Measurements from ENCODE around the gene B4GALNT3. TPM values are rescaled to one million over a fixed set of nuclear protein-coding genes. Genes with fewer than 3 reads are reported as not detected.
A peak's percentile ranks its signal among the peaks of the same experiment; 100 is the strongest.

The B4GALNT3 gene
- total and polyA plus RNA-seq, 2 of the 13 experiments (the other 11 are each of a cell fraction or from before 2014, with no cell fraction given), result 3.2 to 4.4 TPM

DNA sequence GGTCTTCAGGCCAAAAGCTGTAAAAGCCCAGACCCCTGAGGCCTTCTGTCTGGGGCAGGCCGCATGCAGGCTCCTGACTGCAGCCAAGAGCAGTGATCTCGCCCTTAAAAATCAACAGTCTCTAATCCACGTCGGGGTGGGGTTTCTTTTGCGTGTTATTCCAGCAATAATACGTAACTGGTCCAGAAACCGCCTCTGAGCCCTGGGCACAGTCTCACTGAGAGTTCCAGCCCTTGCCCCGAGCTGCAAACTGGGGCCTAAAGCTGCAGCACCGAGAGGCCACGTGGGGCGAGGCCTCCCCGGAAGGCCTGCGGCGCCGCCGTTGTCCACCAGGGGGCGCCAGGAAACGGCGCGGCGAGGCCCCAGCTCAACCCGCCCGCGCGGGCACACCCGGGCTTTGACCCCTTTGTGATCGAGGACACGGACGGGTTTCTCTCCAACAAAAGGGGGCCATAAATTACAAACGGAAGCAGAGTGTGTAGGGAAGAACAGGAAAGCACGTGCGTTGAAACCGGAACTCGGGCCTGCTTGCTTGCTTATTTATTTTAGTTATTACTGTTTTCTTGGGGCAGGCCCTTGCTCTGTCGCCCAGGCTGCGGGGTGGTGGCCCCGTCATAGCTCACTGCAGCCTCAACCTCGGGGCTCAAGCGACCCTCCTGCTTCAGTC, 116.3 kb downstream of the B4GALNT3 start (continued):
- TF ChIP-seq, protein P1, sequence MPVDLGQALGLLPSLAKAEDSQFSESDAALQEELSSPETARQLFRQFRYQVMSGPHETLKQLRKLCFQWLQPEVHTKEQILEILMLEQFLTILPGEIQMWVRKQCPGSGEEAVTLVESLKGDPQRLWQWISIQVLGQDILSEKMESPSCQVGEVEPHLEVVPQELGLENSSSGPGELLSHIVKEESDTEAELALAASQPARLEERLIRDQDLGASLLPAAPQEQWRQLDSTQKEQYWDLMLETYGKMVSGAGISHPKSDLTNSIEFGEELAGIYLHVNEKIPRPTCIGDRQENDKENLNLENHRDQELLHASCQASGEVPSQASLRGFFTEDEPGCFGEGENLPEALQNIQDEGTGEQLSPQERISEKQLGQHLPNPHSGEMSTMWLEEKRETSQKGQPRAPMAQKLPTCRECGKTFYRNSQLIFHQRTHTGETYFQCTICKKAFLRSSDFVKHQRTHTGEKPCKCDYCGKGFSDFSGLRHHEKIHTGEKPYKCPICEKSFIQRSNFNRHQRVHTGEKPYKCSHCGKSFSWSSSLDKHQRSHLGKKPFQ (CRISPR knock-in tag; IDR thresholded peaks at IDR 0.05; ENCODE audit: insufficient replicate concordance), result peak; percentile 76
- TF ChIP-seq ZNF549 (CRISPR knock-in tag; IDR thresholded peaks at IDR 0.05) (no peak), DNMT1 (CRISPR knock-in tag; IDR thresholded peaks at IDR 0.05) (peak; percentile 80; the same call in 1 of the 2 replicates), HOXA5 (CRISPR knock-in tag; IDR thresholded peaks at IDR 0.05) (no peak), ZNF24 (IDR thresholded peaks at IDR 0.05) (no peak), CBX2 (IDR thresholded peaks at IDR 0.05; ENCODE audit: low read depth, low read length) (no peak), CBX2 (CRISPR knock-in tag; IDR thresholded peaks at IDR 0.05; ENCODE audit: low read depth) (no peak), HDAC1 (CRISPR knock-in tag; IDR thresholded peaks at IDR 0.05) (peak; percentile 92)
- TF ChIP-seq, protein P2, sequence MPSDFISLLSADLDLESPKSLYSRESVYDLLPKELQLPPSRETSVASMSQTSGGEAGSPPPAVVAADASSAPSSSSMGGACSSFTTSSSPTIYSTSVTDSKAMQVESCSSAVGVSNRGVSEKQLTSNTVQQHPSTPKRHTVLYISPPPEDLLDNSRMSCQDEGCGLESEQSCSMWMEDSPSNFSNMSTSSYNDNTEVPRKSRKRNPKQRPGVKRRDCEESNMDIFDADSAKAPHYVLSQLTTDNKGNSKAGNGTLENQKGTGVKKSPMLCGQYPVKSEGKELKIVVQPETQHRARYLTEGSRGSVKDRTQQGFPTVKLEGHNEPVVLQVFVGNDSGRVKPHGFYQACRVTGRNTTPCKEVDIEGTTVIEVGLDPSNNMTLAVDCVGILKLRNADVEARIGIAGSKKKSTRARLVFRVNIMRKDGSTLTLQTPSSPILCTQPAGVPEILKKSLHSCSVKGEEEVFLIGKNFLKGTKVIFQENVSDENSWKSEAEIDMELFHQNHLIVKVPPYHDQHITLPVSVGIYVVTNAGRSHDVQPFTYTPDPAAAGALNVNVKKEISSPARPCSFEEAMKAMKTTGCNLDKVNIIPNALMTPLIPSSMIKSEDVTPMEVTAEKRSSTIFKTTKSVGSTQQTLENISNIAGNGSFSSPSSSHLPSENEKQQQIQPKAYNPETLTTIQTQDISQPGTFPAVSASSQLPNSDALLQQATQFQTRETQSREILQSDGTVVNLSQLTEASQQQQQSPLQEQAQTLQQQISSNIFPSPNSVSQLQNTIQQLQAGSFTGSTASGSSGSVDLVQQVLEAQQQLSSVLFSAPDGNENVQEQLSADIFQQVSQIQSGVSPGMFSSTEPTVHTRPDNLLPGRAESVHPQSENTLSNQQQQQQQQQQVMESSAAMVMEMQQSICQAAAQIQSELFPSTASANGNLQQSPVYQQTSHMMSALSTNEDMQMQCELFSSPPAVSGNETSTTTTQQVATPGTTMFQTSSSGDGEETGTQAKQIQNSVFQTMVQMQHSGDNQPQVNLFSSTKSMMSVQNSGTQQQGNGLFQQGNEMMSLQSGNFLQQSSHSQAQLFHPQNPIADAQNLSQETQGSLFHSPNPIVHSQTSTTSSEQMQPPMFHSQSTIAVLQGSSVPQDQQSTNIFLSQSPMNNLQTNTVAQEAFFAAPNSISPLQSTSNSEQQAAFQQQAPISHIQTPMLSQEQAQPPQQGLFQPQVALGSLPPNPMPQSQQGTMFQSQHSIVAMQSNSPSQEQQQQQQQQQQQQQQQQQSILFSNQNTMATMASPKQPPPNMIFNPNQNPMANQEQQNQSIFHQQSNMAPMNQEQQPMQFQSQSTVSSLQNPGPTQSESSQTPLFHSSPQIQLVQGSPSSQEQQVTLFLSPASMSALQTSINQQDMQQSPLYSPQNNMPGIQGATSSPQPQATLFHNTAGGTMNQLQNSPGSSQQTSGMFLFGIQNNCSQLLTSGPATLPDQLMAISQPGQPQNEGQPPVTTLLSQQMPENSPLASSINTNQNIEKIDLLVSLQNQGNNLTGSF (CRISPR knock-in tag; IDR thresholded peaks at IDR 0.05), result peak; percentile 35; the same call in 1 of the 2 replicates
- TF ChIP-seq, protein P3, sequence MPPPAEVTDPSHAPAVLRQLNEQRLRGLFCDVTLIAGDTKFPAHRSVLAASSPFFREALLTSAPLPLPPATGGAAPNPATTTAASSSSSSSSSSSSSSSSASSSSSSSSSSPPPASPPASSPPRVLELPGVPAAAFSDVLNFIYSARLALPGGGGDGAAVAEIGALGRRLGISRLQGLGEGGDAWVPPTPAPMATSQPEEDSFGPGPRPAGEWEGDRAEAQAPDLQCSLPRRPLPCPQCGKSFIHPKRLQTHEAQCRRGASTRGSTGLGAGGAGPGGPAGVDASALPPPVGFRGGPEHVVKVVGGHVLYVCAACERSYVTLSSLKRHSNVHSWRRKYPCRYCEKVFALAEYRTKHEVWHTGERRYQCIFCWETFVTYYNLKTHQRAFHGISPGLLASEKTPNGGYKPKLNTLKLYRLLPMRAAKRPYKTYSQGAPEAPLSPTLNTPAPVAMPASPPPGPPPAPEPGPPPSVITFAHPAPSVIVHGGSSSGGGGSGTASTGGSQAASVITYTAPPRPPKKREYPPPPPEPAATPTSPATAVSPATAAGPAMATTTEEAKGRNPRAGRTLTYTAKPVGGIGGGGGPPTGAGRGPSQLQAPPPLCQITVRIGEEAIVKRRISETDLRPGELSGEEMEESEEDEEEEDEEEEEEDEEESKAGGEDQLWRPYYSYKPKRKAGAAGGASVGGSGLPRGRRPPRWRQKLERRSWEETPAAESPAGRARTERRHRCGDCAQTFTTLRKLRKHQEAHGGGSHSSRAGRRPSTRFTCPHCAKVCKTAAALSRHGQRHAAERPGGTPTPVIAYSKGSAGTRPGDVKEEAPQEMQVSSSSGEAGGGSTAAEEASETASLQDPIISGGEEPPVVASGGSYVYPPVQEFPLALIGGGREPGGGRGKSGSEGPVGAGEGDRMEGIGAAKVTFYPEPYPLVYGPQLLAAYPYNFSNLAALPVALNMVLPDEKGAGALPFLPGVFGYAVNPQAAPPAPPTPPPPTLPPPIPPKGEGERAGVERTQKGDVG (CRISPR knock-in tag; IDR thresholded peaks at IDR 0.05; ENCODE audit: borderline replicate concordance), result peak; percentile 90; the same call in 1 of the 2 replicates
- TF ChIP-seq, protein P4, sequence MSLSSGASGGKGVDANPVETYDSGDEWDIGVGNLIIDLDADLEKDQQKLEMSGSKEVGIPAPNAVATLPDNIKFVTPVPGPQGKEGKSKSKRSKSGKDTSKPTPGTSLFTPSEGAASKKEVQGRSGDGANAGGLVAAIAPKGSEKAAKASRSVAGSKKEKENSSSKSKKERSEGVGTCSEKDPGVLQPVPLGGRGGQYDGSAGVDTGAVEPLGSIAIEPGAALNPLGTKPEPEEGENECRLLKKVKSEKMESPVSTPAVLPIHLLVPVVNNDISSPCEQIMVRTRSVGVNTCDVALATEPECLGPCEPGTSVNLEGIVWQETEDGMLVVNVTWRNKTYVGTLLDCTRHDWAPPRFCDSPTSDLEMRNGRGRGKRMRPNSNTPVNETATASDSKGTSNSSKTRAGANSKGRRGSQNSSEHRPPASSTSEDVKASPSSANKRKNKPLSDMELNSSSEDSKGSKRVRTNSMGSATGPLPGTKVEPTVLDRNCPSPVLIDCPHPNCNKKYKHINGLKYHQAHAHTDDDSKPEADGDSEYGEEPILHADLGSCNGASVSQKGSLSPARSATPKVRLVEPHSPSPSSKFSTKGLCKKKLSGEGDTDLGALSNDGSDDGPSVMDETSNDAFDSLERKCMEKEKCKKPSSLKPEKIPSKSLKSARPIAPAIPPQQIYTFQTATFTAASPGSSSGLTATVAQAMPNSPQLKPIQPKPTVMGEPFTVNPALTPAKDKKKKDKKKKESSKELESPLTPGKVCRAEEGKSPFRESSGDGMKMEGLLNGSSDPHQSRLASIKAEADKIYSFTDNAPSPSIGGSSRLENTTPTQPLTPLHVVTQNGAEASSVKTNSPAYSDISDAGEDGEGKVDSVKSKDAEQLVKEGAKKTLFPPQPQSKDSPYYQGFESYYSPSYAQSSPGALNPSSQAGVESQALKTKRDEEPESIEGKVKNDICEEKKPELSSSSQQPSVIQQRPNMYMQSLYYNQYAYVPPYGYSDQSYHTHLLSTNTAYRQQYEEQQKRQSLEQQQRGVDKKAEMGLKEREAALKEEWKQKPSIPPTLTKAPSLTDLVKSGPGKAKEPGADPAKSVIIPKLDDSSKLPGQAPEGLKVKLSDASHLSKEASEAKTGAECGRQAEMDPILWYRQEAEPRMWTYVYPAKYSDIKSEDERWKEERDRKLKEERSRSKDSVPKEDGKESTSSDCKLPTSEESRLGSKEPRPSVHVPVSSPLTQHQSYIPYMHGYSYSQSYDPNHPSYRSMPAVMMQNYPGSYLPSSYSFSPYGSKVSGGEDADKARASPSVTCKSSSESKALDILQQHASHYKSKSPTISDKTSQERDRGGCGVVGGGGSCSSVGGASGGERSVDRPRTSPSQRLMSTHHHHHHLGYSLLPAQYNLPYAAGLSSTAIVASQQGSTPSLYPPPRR (CRISPR knock-in tag; IDR thresholded peaks at IDR 0.05; ENCODE audit: borderline replicate concordance), result peak; percentile 87
